Activated CD8-positive, alpha-beta memory T cell treated with anti-CD3 and anti-CD28 coated beads, Interleukin-2, amount 50 U/mL, for 1 hour (primary cell): ENCODE results near the gene TMED4.
A peak's percentile ranks its signal among the peaks of the same experiment; 100 is the strongest.
"Not testable (repeated sequence)": the region's sequence is repeated elsewhere in the genome, so short reads cannot be mapped to it uniquely, and the experiment has no call there.

Source experiments
- DNase-seq: peaks from one replicate; pipeline ENCODE4 v3.0.0-alpha.2; 2020; ENCODE audit errors: extremely low read depth

TMED4 gene

GRCh38 chr7:44607141-44608068 is 25.4 kb upstream of the TMED4 start:
- no peak for DNase-seq

- DNase-seq = peak; percentile 98
Observed at GRCh38 chr7:44606341-44607140, 24.5 kb upstream of the TMED4 start, which contains the start of gene OGDH. OGDH (plus strand) TSS chr7:44606627; CDS start chr7:44624344, 17,717 bp downstream.

GRCh38 chr7:44604941-44605340 is 22.9 kb upstream of the TMED4 start:
- DNase-seq = no peak

- no peak for DNase-seq
Observed at GRCh38 chr7:44603193-44603592, 21.2 kb upstream of the TMED4 start.

- no peak for DNase-seq
Observed at GRCh38 chr7:44602576-44602910, 20.5 kb upstream of the TMED4 start.

GRCh38 chr7:44599222-44599621 is 17.2 kb upstream of the TMED4 start:
- DNase-seq = no peak

GRCh38 chr7:44597181-44597580 is 15.2 kb upstream of the TMED4 start:
- DNase-seq = not testable (repeated sequence)

- DNase-seq = no peak
Observed at GRCh38 chr7:44595934-44596635, 14.1 kb upstream of the TMED4 start.

GRCh38 chr7:44590910-44591309 is 8.9 kb upstream of the TMED4 start:
- DNase-seq = no peak

GRCh38 chr7:44587843-44588711 is 6.0 kb upstream of the TMED4 start:
- no peak for DNase-seq

GRCh38 chr7:44583146-44583865 is 1.3 kb upstream of the TMED4 start:
- DNase-seq = no peak

GRCh38 chr7:44580945-44581878 is 819 bp downstream of the TMED4 start:
- no peak for DNase-seq

- no peak for DNase-seq
Observed at GRCh38 chr7:44576228-44576627, 5.8 kb downstream of the TMED4 start.

GRCh38 chr7:44575054-44575453 is 7.0 kb downstream of the TMED4 start:
- DNase-seq = no peak

GRCh38 chr7:44574287-44574872 is 7.7 kb downstream of the TMED4 start:
- no peak for DNase-seq

- DNase-seq = peak; percentile 73
Observed at GRCh38 chr7:44573464-44574286, 8.4 kb downstream of the TMED4 start, which contains the start of gene DDX56. DDX56 (minus strand) TSS chr7:44573908; CDS start chr7:44573895, 13 bp downstream.

GRCh38 chr7:44572771-44573170 is 9.3 kb downstream of the TMED4 start:
- no peak for DNase-seq

- DNase-seq = no peak
Observed at GRCh38 chr7:44569959-44570358, 12.1 kb downstream of the TMED4 start.
